Osteocyte (in vitro differentiated cells): ENCODE data around the gene PWWP3B. TPM values are rescaled to one million over a fixed set of nuclear protein-coding genes. Genes with fewer than 3 reads are reported as not detected.

ENCODE experiments used
- DNase-seq: peaks from one replicate; pipeline ENCODE4 v3.0.0; 2021; ENCODE audit warnings: mixed read lengths; ENCODE audit not compliant: unreplicated experiment; ENCODE audit errors: extremely low spot score
- H3K27ac Mint-ChIP-seq: one replicate; pipeline ENCODE4 v1.8.0; 2021; ENCODE audit warnings: mild to moderate bottlenecking, mixed read lengths; ENCODE audit not compliant: unreplicated experiment
- H3K27me3 Mint-ChIP-seq: one replicate; pipeline ENCODE4 v1.8.0; 2021; ENCODE audit warnings: mixed read lengths; ENCODE audit not compliant: unreplicated experiment
- H3K36me3 Mint-ChIP-seq: one replicate; pipeline ENCODE4 v1.8.0; 2021; ENCODE audit warnings: mixed read lengths; ENCODE audit not compliant: unreplicated experiment
- H3K4me1 Mint-ChIP-seq: one replicate; pipeline ENCODE4 v1.8.0; 2021; ENCODE audit warnings: mixed read lengths; ENCODE audit not compliant: unreplicated experiment
- H3K4me3 Mint-ChIP-seq: one replicate; pipeline ENCODE4 v1.8.0; 2021; ENCODE audit warnings: mild to moderate bottlenecking, moderate library complexity, mixed read lengths; ENCODE audit not compliant: unreplicated experiment
- H3K9me3 Mint-ChIP-seq: one replicate; pipeline ENCODE4 v1.8.0; 2021; ENCODE audit warnings: mixed read lengths; ENCODE audit not compliant: unreplicated experiment
- CTCF ChIP-seq: fragments of 200-600 bp; sonication (generic); IDR thresholded peaks from 2 replicates; pipeline ENCODE4 v1.5.0; 2021; ENCODE audit warnings: antibody characterized with exemption, mild to moderate bottlenecking, moderate library complexity
- long read RNA-seq: library from polyadenylated mRNA; unstranded; transcript quantifications from one replicate; pipeline ENCODE4 v2.0.0, GENCODE V29; 2021
- total RNA-seq: library from RNA; stranded (reverse); gene quantifications from 2 replicates; pipeline ENCODE4 v1.2.1, GENCODE V29; 2021

The PWWP3B gene
- 0.42 and 0.51 TPM in 2 replicates for total RNA-seq
- long read RNA-seq, partial matches to known transcripts: 3 of 4 reads
- long read RNA-seq, other reads (novel, unspliced or antisense): 1 of 4 reads

- DNase-seq: no peak
- Mint-ChIP-seq H3K9me3 (peaks cover 6% of the 10 kb centered on the region), H3K4me3 (peak within 1 kb of the TSS; percentile 28), H3K4me1 (no peaks in the 10 kb centered on the region), H3K36me3 (no peaks in the 10 kb centered on the region), H3K27ac (no peak within 1 kb of the TSS), H3K27me3 (peaks cover 9% of the 10 kb centered on the region)
- TF ChIP-seq CTCF: no peak
These were observed at the start of gene PWWP3B for GRCh38 chrX:106168107-106168506. Gene PWWP3B (plus strand): TSS chrX:106168305. CDS start chrX:106205433, 37,128 bp downstream.

GRCh38 chrX:106139048-106139447, 29.1 kb upstream of the PWWP3B start:
- Mint-ChIP-seq H3K4me3 (no peak overlapping the region), H3K4me1 (no peaks in the 10 kb centered on the region), H3K9me3 (peaks cover 26% of the 10 kb centered on the region), H3K27me3 (no peaks in the 10 kb centered on the region), H3K27ac (no peak overlapping the region), H3K36me3 (no peaks in the 10 kb centered on the region)
- no peak for TF ChIP-seq CTCF
- DNase-seq: no peak

- no peak overlapping the region for H3K27ac Mint-ChIP-seq
- peaks cover 22% of the 10 kb centered on the region for H3K9me3 Mint-ChIP-seq
These were observed 23.1 kb upstream of the PWWP3B start for GRCh38 chrX:106144755-106145639.

GRCh38 chrX:106150701-106151100, 17.4 kb upstream of the PWWP3B start:
- no peaks in the 10 kb centered on the region for H3K4me1 Mint-ChIP-seq

More at GRCh38 chrX:106144755-106145639, 23.1 kb upstream of the PWWP3B start:
- no peak for TF ChIP-seq CTCF
- DNase-seq: no peak
- H3K27me3 Mint-ChIP-seq: no peaks in the 10 kb centered on the region
- H3K4me3 Mint-ChIP-seq: no peak overlapping the region
- no peaks in the 10 kb centered on the region for H3K4me1 Mint-ChIP-seq
- H3K36me3 Mint-ChIP-seq: no peaks in the 10 kb centered on the region

More at GRCh38 chrX:106150701-106151100, 17.4 kb upstream of the PWWP3B start:
- TF ChIP-seq CTCF: no peak
- H3K27ac Mint-ChIP-seq: no peak overlapping the region
- H3K9me3 Mint-ChIP-seq: peaks cover 7% of the 10 kb centered on the region
- no peak for DNase-seq
- no peak overlapping the region for H3K4me3 Mint-ChIP-seq
- H3K36me3 Mint-ChIP-seq: no peaks in the 10 kb centered on the region
- no peaks in the 10 kb centered on the region for H3K27me3 Mint-ChIP-seq
